Measurements from ENCODE around the gene FBXO45. TPM values are rescaled to one million over a fixed set of nuclear protein-coding genes. Genes with fewer than 3 reads are reported as not detected.

Gene FBXO45
- total and polyA plus RNA-seq, 9 of the 15 experiments (the other 6 are each of a cell fraction or from before 2014, with no cell fraction given), result 15.2 to 52.8 (median 37.0) TPM

DNA sequence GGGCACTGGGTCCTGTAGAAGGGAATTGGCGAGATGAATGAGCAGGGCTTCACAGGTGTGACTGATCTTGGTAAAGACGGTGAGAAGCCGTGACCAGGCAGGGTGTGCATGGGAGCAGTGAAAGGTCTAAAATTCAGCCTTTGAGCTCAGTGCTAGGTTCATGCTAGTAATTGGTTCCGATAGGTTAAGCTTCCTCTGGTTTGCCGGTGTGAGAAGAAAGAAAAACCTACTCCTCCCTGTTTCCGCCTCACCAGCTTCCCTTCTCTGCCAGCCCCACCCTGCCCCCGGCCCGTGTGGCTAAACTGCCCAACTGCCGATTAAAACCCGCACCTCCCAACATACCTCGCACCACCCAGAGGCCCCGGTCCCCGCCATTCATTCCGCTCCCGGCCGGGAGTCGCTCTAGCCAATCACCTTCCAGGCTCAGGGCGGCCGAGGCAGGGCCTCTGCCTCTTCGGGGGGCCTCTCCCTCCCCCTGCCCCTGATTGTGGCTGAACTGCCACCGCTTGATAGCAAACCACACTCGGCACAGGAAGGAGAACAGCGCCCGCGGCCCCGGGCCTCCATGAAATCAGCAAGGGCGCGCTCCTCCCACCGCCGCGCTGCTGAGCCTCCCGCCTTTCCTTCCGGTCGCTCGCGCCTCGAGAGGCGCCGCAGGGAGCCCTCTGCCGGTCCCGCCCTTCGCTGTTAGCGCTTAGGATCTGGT, 63.7 kb downstream of the FBXO45 start (continued):
- TF ChIP-seq FOS (IDR thresholded peaks at IDR 0.05; ENCODE audit: extremely low read depth, insufficient read length) (no peak), ZNF561 (CRISPR knock-in tag; conservative IDR thresholded peaks at IDR 0.05) (no peak), EP300 (IDR thresholded peaks at IDR 0.05; ENCODE audit: low read length) (peak; percentile 67), ARHGAP35 (IDR thresholded peaks at IDR 0.05; ENCODE audit: partially characterized antibody) (no peak), MYNN (IDR thresholded peaks at IDR 0.05) (peak; percentile 72), MYNN (CRISPR knock-in tag; IDR thresholded peaks at IDR 0.05) (no peak), NR3C1 (CRISPR knock-in tag; IDR thresholded peaks at IDR 0.05) (no peak), ELF2 (CRISPR knock-in tag; IDR thresholded peaks at IDR 0.05) (no peak), FOXA1 (IDR thresholded peaks at IDR 0.05; ENCODE audit: borderline replicate concordance) (no peak), PTTG1 (tag; IDR thresholded peaks at IDR 0.05; ENCODE audit: low read depth) (no peak), ELF4 (CRISPR knock-in tag; IDR thresholded peaks at IDR 0.05) (peak; percentile 50; the same call in 1 of the 2 replicates), POLR2AphosphoS2 (IDR thresholded peaks at IDR 0.05; ENCODE audit: low read length) (no peak), POU5F1 (IDR thresholded peaks at IDR 0.05; ENCODE audit: borderline replicate concordance, low read depth, low read length, partially characterized antibody) (no peak), PHF20 (IDR thresholded peaks at IDR 0.05; ENCODE audit: partially characterized antibody) (peak; percentile 27), POLR2AphosphoS5 (IDR thresholded peaks at IDR 0.05; ENCODE audit: control insufficient read depth, insufficient read depth, low read depth, low read length) (peak; percentile 81), RHOXF2B (CRISPR knock-in tag; conservative IDR thresholded peaks at IDR 0.05) (no peak), PML (IDR thresholded peaks at IDR 0.05; ENCODE audit: low read length) (peak; percentile 11; the same call in 1 of the 2 replicates), ESRRA (IDR thresholded peaks at IDR 0.05; ENCODE audit: borderline replicate concordance, low read depth) (peak; percentile 68; the same call in 1 of the 2 replicates)
- TF ChIP-seq, protein P1, sequence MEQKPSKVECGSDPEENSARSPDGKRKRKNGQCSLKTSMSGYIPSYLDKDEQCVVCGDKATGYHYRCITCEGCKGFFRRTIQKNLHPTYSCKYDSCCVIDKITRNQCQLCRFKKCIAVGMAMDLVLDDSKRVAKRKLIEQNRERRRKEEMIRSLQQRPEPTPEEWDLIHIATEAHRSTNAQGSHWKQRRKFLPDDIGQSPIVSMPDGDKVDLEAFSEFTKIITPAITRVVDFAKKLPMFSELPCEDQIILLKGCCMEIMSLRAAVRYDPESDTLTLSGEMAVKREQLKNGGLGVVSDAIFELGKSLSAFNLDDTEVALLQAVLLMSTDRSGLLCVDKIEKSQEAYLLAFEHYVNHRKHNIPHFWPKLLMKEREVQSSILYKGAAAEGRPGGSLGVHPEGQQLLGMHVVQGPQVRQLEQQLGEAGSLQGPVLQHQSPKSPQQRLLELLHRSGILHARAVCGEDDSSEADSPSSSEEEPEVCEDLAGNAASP (IDR thresholded peaks at IDR 0.05), result no peak
- TF ChIP-seq, protein P2, sequence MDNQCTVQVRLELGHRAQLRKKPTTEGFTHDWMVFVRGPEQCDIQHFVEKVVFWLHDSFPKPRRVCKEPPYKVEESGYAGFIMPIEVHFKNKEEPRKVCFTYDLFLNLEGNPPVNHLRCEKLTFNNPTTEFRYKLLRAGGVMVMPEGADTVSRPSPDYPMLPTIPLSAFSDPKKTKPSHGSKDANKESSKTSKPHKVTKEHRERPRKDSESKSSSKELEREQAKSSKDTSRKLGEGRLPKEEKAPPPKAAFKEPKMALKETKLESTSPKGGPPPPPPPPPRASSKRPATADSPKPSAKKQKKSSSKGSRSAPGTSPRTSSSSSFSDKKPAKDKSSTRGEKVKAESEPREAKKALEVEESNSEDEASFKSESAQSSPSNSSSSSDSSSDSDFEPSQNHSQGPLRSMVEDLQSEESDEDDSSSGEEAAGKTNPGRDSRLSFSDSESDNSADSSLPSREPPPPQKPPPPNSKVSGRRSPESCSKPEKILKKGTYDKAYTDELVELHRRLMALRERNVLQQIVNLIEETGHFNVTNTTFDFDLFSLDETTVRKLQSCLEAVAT (IDR thresholded peaks at IDR 0.05), result peak in 1 of 2 experiments; percentile 66; a peak in 1 of 4 replicates
- TF ChIP-seq, protein P3, sequence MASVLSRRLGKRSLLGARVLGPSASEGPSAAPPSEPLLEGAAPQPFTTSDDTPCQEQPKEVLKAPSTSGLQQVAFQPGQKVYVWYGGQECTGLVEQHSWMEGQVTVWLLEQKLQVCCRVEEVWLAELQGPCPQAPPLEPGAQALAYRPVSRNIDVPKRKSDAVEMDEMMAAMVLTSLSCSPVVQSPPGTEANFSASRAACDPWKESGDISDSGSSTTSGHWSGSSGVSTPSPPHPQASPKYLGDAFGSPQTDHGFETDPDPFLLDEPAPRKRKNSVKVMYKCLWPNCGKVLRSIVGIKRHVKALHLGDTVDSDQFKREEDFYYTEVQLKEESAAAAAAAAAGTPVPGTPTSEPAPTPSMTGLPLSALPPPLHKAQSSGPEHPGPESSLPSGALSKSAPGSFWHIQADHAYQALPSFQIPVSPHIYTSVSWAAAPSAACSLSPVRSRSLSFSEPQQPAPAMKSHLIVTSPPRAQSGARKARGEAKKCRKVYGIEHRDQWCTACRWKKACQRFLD (CRISPR knock-in tag; IDR thresholded peaks at IDR 0.05), result no peak; the same call in 1 of the 2 replicates
- TF ChIP-seq, protein P4, sequence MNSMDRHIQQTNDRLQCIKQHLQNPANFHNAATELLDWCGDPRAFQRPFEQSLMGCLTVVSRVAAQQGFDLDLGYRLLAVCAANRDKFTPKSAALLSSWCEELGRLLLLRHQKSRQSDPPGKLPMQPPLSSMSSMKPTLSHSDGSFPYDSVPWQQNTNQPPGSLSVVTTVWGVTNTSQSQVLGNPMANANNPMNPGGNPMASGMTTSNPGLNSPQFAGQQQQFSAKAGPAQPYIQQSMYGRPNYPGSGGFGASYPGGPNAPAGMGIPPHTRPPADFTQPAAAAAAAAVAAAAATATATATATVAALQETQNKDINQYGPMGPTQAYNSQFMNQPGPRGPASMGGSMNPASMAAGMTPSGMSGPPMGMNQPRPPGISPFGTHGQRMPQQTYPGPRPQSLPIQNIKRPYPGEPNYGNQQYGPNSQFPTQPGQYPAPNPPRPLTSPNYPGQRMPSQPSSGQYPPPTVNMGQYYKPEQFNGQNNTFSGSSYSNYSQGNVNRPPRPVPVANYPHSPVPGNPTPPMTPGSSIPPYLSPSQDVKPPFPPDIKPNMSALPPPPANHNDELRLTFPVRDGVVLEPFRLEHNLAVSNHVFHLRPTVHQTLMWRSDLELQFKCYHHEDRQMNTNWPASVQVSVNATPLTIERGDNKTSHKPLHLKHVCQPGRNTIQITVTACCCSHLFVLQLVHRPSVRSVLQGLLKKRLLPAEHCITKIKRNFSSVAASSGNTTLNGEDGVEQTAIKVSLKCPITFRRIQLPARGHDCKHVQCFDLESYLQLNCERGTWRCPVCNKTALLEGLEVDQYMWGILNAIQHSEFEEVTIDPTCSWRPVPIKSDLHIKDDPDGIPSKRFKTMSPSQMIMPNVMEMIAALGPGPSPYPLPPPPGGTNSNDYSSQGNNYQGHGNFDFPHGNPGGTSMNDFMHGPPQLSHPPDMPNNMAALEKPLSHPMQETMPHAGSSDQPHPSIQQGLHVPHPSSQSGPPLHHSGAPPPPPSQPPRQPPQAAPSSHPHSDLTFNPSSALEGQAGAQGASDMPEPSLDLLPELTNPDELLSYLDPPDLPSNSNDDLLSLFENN (IDR thresholded peaks at IDR 0.05; ENCODE audit: low read depth in 2 of 2, low read length in 2 of 2), result peak in 1 of 2 experiments; percentile 53; a peak in 1 of 4 replicates
